GM12873 (cell line): ENCODE data around the gene POC5.

Experiments used
- CTCF ChIP-seq: IDR thresholded peaks from 2 replicates; pipeline ENCODE4 v1.5.1; 2012; ENCODE audit warnings: low read depth, mild to moderate bottlenecking, moderate library complexity, low read length, control low read depth; ENCODE audit not compliant: insufficient read depth; ENCODE audit errors: missing control alignments

The POC5 gene

GRCh38 chr5:75654693-75655295 lies 62.4 kb downstream of the POC5 start:
- TF ChIP-seq CTCF: no peak

GRCh38 chr5:75653521-75653920 lies 63.7 kb downstream of the POC5 start:
- TF ChIP-seq CTCF: no peak

GRCh38 chr5:75651575-75652238 lies 65.5 kb downstream of the POC5 start:
- TF ChIP-seq CTCF: no peak

GRCh38 chr5:75648712-75649111 lies 68.5 kb downstream of the POC5 start:
- TF ChIP-seq CTCF: no peak

- TF ChIP-seq CTCF: no peak
Observed at GRCh38 chr5:75640826-75641225, 76.4 kb downstream of the POC5 start.

GRCh38 chr5:75640395-75640794 lies 76.8 kb downstream of the POC5 start:
- TF ChIP-seq CTCF: no peak

GRCh38 chr5:75639535-75640311 lies 77.5 kb downstream of the POC5 start:
- no peak for TF ChIP-seq CTCF
